ENCODE results near the gene MMP24.

Gene MMP24

GRCh38 chr20:35295058-35295457 is 68.6 kb downstream of the MMP24 start:
- DNase-seq = no peak

GRCh38 chr20:35295674-35296073 is 69.2 kb downstream of the MMP24 start:
- no peak for DNase-seq

- DNase-seq = no peak
These were observed 69.6 kb downstream of the MMP24 start for GRCh38 chr20:35296101-35296554.

- no peak for DNase-seq
These were observed 70.7 kb downstream of the MMP24 start for GRCh38 chr20:35297155-35297554.

- no peak for DNase-seq
These were observed 71.2 kb downstream of the MMP24 start for GRCh38 chr20:35297740-35298139.

- DNase-seq = no peak
These were observed 71.8 kb downstream of the MMP24 start for GRCh38 chr20:35298264-35298663.

- DNase-seq = no peak
These were observed 73.3 kb downstream of the MMP24 start for GRCh38 chr20:35299780-35300179.

- no peak for DNase-seq
These were observed 74.2 kb downstream of the MMP24 start for GRCh38 chr20:35300469-35301262.

GRCh38 chr20:35301426-35301825 is 74.9 kb downstream of the MMP24 start:
- DNase-seq = no peak

GRCh38 chr20:35302421-35303335 is 76.2 kb downstream of the MMP24 start:
- DNase-seq = no peak

GRCh38 chr20:35303382-35303734 is 76.9 kb downstream of the MMP24 start:
- DNase-seq = no peak

GRCh38 chr20:35303735-35304491 is 77.4 kb downstream of the MMP24 start:
- DNase-seq = peak; percentile 69

- DNase-seq = no peak
These were observed 78.5 kb downstream of the MMP24 start for GRCh38 chr20:35304956-35305355.

- peak; percentile 15 for DNase-seq
These were observed 79.4 kb downstream of the MMP24 start for GRCh38 chr20:35305682-35306556.

GRCh38 chr20:35306931-35307517 is 80.5 kb downstream of the MMP24 start:
- no peak for DNase-seq

GRCh38 chr20:35307666-35308653 is 81.5 kb downstream of the MMP24 start:
- DNase-seq = no peak

- no peak for DNase-seq
These were observed 84.9 kb downstream of the MMP24 start for GRCh38 chr20:35311409-35311808.

GRCh38 chr20:35311822-35312221 is 85.3 kb downstream of the MMP24 start:
- no peak for DNase-seq

- DNase-seq = no peak
These were observed 85.8 kb downstream of the MMP24 start for GRCh38 chr20:35312318-35312717.

Data from activated effector memory CD4-positive, alpha-beta T cell treated with Interleukin-2 at 50 U/mL for 16 hours (primary cell).